Ishikawa (cell line): ENCODE measurements around the gene PLEKHH2.

Experiments used
- CEBPB ChIP-seq: IDR thresholded peaks from 2 replicates; pipeline ENCODE4 v1.6.1; 2012
- CREB1 ChIP-seq: IDR thresholded peaks from 2 replicates; pipeline ENCODE4 v1.6.1; 2012; ENCODE audit warnings: low read depth
- EGR1 ChIP-seq: IDR thresholded peaks from 2 replicates; pipeline ENCODE4 v1.6.1; 2012
- EP300 ChIP-seq: IDR thresholded peaks from 2 replicates; pipeline ENCODE4 v1.6.1; 2012; ENCODE audit warnings: borderline replicate concordance
- FOXM1 ChIP-seq: IDR thresholded peaks from 2 replicates; pipeline ENCODE4 v1.6.1; 2012; ENCODE audit warnings: low read depth, borderline replicate concordance
- NFIC ChIP-seq: IDR thresholded peaks from 2 replicates; pipeline ENCODE4 v1.6.1; 2012
- RAD21 ChIP-seq: IDR thresholded peaks from 2 replicates; pipeline ENCODE4 v1.6.1; 2012; ENCODE audit warnings: low read depth
- TAF1 ChIP-seq: IDR thresholded peaks from 2 replicates; pipeline ENCODE4 v1.6.1; 2012; ENCODE audit warnings: low read depth, mild to moderate bottlenecking
- TCF12 ChIP-seq: IDR thresholded peaks from 2 replicates; pipeline ENCODE4 v1.6.1; 2012; ENCODE audit warnings: low read depth
- TEAD4 ChIP-seq: IDR thresholded peaks from 2 replicates; pipeline ENCODE4 v1.6.1; 2012
- YY1 ChIP-seq: IDR thresholded peaks from 2 replicates; pipeline ENCODE4 v1.6.1; 2012; ENCODE audit warnings: low read depth
- ZBTB7A ChIP-seq: IDR thresholded peaks from 2 replicates; pipeline ENCODE4 v1.6.1; 2012; ENCODE audit warnings: low read depth
- TF ChIP-seq, protein P1 (sequence below): IDR thresholded peaks from 2 replicates; pipeline ENCODE4 v1.6.1; 2012
- TF ChIP-seq, protein P2 (sequence below): IDR thresholded peaks from 2 replicates; pipeline ENCODE4 v1.6.1; 2012
- TF ChIP-seq, protein P3 (sequence below): IDR thresholded peaks from 2 replicates; pipeline ENCODE4 v1.6.1; 2012; ENCODE audit warnings: low read depth, mild to moderate bottlenecking

PLEKHH2 gene

DNA sequence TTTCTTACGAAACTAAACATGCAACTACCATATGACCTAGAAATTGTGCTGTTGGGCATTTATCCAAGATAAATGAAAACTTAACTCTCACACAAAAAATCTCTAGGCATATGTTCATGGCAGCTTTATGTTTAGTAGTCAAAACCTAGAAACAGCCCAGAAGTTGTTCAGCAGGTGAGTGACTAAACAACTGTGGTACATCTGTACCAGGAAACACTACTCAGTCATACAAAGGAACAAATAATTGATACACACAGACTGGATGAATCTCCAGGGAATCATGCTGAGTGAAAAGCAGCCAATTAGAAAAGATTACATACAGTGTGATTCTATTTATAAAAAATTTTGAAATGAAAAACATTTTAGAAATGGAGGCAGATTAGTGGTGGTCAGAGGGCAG is 166.1 kb downstream of the PLEKHH2 start:
- TF ChIP-seq TAF1: no peak
- no peak for TF ChIP-seq CREB1
- TF ChIP-seq FOXM1: no peak
- TF ChIP-seq, protein P1, sequence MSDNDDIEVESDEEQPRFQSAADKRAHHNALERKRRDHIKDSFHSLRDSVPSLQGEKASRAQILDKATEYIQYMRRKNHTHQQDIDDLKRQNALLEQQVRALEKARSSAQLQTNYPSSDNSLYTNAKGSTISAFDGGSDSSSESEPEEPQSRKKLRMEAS: no peak
- TF ChIP-seq NFIC: no peak
- no peak for TF ChIP-seq CEBPB
- TF ChIP-seq YY1: no peak
- TF ChIP-seq, protein P2, sequence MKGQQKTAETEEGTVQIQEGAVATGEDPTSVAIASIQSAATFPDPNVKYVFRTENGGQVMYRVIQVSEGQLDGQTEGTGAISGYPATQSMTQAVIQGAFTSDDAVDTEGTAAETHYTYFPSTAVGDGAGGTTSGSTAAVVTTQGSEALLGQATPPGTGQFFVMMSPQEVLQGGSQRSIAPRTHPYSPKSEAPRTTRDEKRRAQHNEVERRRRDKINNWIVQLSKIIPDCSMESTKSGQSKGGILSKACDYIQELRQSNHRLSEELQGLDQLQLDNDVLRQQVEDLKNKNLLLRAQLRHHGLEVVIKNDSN: no peak
- no peak for TF ChIP-seq TEAD4
- TF ChIP-seq EGR1: no peak
- no peak for TF ChIP-seq ZBTB7A
- TF ChIP-seq RAD21: no peak
- TF ChIP-seq TCF12: no peak
- no peak for TF ChIP-seq EP300

DNA sequence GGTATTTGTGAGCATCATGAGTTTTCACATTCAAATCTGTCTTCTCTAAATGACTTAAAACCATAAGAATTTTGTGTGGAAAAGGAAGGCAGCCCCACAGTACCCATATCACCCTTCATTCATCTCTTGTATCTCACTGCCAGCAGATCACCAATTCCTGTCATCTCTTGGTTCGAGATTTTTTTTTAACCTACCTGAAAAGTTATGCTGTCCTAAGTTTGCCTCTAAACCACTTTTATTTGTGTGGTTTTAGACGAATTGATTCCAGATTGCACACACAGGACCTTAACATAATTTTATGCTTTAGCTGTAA is 169.6 kb downstream of the PLEKHH2 start:
- no peak for TF ChIP-seq NFIC
- no peak for TF ChIP-seq RAD21
- no peak for TF ChIP-seq ZBTB7A
- TF ChIP-seq CEBPB: no peak
- TF ChIP-seq YY1: no peak
- no peak for TF ChIP-seq TEAD4
- TF ChIP-seq, protein P1: no peak
- no peak for TF ChIP-seq EGR1
- TF ChIP-seq, protein P2: no peak
- TF ChIP-seq TCF12: no peak
- TF ChIP-seq FOXM1: no peak
- TF ChIP-seq TAF1: no peak

DNA sequence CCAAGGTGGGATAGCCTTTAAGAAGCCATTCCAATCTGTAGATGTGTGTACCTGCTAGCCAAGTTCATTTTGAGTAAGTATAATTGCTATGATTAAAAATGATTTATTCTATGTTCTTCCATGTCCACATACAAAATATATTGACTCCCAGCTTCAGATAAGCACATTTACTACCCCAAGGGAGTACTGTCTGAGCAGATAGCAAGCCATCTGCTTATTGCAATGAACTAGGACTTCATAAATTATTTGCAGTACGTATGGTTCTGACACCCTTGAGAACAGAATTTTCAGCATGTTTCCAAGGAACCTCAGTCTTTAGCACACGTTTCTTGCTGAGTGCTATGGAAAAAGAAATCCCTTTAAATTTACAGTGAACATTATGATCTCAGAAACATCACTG is 173.4 kb downstream of the PLEKHH2 start:
- TF ChIP-seq FOXM1: no peak
- TF ChIP-seq EGR1: no peak
- TF ChIP-seq, protein P1: no peak
- TF ChIP-seq YY1: no peak
- TF ChIP-seq RAD21: no peak
- no peak for TF ChIP-seq NFIC
- no peak for TF ChIP-seq ZBTB7A

DNA sequence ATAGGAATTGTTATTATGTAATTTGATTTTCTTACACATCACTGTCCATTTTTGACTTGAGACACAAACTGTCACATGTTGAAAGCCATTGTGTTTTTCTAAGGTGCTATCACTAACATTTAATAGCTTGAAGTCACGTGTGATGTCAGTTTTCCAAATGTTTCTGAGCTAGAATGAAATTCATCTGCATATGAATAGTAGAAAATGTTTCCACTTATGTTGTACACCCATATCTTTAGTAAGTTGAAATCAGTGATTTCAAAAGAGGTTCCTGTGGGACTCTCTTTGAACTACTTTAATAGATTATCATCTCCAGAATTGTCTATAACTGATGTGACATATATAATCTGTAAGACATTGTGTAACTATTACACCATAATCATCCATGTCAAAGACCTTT is 173.8 kb downstream of the PLEKHH2 start:
- TF ChIP-seq, protein P3, sequence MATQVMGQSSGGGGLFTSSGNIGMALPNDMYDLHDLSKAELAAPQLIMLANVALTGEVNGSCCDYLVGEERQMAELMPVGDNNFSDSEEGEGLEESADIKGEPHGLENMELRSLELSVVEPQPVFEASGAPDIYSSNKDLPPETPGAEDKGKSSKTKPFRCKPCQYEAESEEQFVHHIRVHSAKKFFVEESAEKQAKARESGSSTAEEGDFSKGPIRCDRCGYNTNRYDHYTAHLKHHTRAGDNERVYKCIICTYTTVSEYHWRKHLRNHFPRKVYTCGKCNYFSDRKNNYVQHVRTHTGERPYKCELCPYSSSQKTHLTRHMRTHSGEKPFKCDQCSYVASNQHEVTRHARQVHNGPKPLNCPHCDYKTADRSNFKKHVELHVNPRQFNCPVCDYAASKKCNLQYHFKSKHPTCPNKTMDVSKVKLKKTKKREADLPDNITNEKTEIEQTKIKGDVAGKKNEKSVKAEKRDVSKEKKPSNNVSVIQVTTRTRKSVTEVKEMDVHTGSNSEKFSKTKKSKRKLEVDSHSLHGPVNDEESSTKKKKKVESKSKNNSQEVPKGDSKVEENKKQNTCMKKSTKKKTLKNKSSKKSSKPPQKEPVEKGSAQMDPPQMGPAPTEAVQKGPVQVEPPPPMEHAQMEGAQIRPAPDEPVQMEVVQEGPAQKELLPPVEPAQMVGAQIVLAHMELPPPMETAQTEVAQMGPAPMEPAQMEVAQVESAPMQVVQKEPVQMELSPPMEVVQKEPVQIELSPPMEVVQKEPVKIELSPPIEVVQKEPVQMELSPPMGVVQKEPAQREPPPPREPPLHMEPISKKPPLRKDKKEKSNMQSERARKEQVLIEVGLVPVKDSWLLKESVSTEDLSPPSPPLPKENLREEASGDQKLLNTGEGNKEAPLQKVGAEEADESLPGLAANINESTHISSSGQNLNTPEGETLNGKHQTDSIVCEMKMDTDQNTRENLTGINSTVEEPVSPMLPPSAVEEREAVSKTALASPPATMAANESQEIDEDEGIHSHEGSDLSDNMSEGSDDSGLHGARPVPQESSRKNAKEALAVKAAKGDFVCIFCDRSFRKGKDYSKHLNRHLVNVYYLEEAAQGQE: no peak
- TF ChIP-seq CEBPB (no peak), RAD21 (no peak), CREB1 (no peak), TAF1 (no peak), EGR1 (no peak), YY1 (no peak), TCF12 (no peak), ZBTB7A (no peak), TEAD4 (no peak), NFIC (no peak), EP300 (no peak), FOXM1 (no peak)
- TF ChIP-seq, protein P1: no peak
- TF ChIP-seq, protein P2: no peak

DNA sequence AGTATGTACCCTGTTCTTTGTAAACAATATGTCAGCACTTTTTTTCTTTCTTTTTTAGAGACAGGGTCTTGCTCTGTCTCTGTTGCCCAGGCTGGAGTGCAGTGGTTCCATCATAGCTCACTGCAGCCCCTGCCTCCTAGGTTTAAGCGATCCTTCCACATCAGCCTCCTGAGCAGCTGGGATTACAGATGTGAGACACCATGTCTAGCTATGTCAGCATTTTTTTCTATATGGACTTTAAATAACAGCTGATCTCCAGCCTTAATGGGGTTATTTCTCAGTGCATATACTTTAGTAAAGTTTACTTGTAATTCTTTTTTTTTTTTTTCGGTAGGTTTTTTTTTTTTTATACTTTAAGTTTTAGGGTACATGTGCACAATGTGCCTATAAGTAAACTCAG is 174.9 kb downstream of the PLEKHH2 start:
- TF ChIP-seq, protein P1: no peak
- TF ChIP-seq FOXM1 (no peak), EGR1 (no peak), EP300 (no peak), RAD21 (no peak)
- TF ChIP-seq, protein P3: no peak
- TF ChIP-seq, protein P2: no peak
